ENCODE data around the gene JADE2. TPM values are rescaled to one million over a fixed set of nuclear protein-coding genes. Genes with fewer than 3 reads are reported as not detected.

JADE2 gene
- total RNA-seq, 6 donors from 2014 or later = 51.5 to 102 (median 69.5) TPM

GRCh38 chr5:134560698-134561097 is 35.2 kb downstream of the JADE2 start:
- H3K36me3 ChIP-seq = peaks cover 38 to 73% (median 66%) of the 10 kb centered on the region in 4 donors
- ATAC-seq (ENCODE audit: low FRiP score in 2 of 2) = no peak
- 94 to 98% methylated on average over 13 to 15 of the region's 15 CpGs for WGBS, 2 donors

GRCh38 chr5:134561871-134562296 is 36.4 kb downstream of the JADE2 start:
- no peaks in the 10 kb centered on the region for H3K27me3 ChIP-seq
- peaks cover 12 to 22% (median 13%) of the 10 kb centered on the region in 4 donors for H3K4me1 ChIP-seq
- peak overlapping the region in 3 of 4 donors; percentile 46 to 75 (median 60) for H3K27ac ChIP-seq
- H3K36me3 ChIP-seq = peaks cover 47 to 85% (median 78%) of the 10 kb centered on the region in 4 donors
- DNase-seq (peak in 1 of 2 donors; percentile 53), ATAC-seq (ENCODE audit: low FRiP score in 2 of 2) (peak; percentile 2 to 43)
- 45 to 58% methylated on average over 9 of the region's 9 CpGs for WGBS, 2 donors
- H3K9me3 ChIP-seq = no peaks in the 10 kb centered on the region
- TF ChIP-seq POLR2AphosphoS5 (IDR thresholded peaks at IDR 0.05) (peak; percentile 28 to 68), EP300 (IDR thresholded peaks at IDR 0.05) (peak in 1 of 4 donors; percentile 20), CTCF (IDR thresholded peaks at IDR 0.05) (peak in 4 of 6 experiments; percentile 24 to 28 (median 26)), POLR2A (IDR thresholded peaks at IDR 0.05) (no peak)
- H3K4me3 ChIP-seq = no peak overlapping the region

More at GRCh38 chr5:134560698-134561097, 35.2 kb downstream of the JADE2 start:
- peaks cover 13 to 22% (median 16%) of the 10 kb centered on the region in 4 donors for H3K4me1 ChIP-seq
- no peak for DNase-seq
- H3K4me3 ChIP-seq = no peak overlapping the region
- TF ChIP-seq POLR2AphosphoS5 (IDR thresholded peaks at IDR 0.05) (no peak), CTCF (IDR thresholded peaks at IDR 0.05) (no peak), POLR2A (IDR thresholded peaks at IDR 0.05) (no peak), EP300 (IDR thresholded peaks at IDR 0.05) (no peak)
- no peaks in the 10 kb centered on the region for H3K27me3 ChIP-seq
- H3K27ac ChIP-seq = peak overlapping the region in 1 of 4 donors; percentile 75
- H3K9me3 ChIP-seq = no peaks in the 10 kb centered on the region

- peaks cover 49 to 93% (median 85%) of the 10 kb centered on the region in 4 donors for H3K36me3 ChIP-seq
- no peaks in the 10 kb centered on the region for H3K27me3 ChIP-seq
- H3K4me3 ChIP-seq = no peak overlapping the region
- DNase-seq (no peak), ATAC-seq (ENCODE audit: low FRiP score in 2 of 2) (no peak)
- TF ChIP-seq POLR2A (IDR thresholded peaks at IDR 0.05) = no peak
- TF ChIP-seq CTCF (IDR thresholded peaks at IDR 0.05) = no peak
- no peak for TF ChIP-seq EP300 (IDR thresholded peaks at IDR 0.05)
- no peak for TF ChIP-seq POLR2AphosphoS5 (IDR thresholded peaks at IDR 0.05)
- H3K9me3 ChIP-seq = no peaks in the 10 kb centered on the region
- WGBS, 2 donors = 94 to 97% methylated on average over 7 of the region's 7 CpGs
- H3K27ac ChIP-seq = peak overlapping the region in 1 of 4 donors; percentile 60
- peaks cover 25 to 35% (median 26%) of the 10 kb centered on the region in 4 donors for H3K4me1 ChIP-seq
Observed at GRCh38 chr5:134563221-134563620, 37.8 kb downstream of the JADE2 start.

- Histone ChIP-seq H3K27ac (no peak overlapping the region), H3K27me3 (no peaks in the 10 kb centered on the region), H3K36me3 (peaks cover 49 to 88% (median 82%) of the 10 kb centered on the region in 4 donors), H3K4me1 (peaks cover 33 to 42% (median 34%) of the 10 kb centered on the region in 4 donors), H3K4me3 (no peak overlapping the region), H3K9me3 (no peaks in the 10 kb centered on the region)
- no peak for DNase-seq
- WGBS, 2 donors = 78% methylated on average over 5 of the region's 5 CpGs
- no peak for TF ChIP-seq POLR2AphosphoS5 (IDR thresholded peaks at IDR 0.05)
- TF ChIP-seq EP300 (IDR thresholded peaks at IDR 0.05) = no peak
- no peak for TF ChIP-seq POLR2A (IDR thresholded peaks at IDR 0.05)
- no peak for TF ChIP-seq CTCF (IDR thresholded peaks at IDR 0.05)
- no peak for ATAC-seq (ENCODE audit: low FRiP score in 2 of 2)
Observed at GRCh38 chr5:134563962-134564361, 38.5 kb downstream of the JADE2 start.

- H3K4me1 ChIP-seq = peaks cover 37 to 47% (median 38%) of the 10 kb centered on the region in 4 donors
Observed at GRCh38 chr5:134564396-134564795, 38.9 kb downstream of the JADE2 start.

More at GRCh38 chr5:134564396-134564795, 38.9 kb downstream of the JADE2 start:
- DNase-seq (no peak), ATAC-seq (ENCODE audit: low FRiP score in 2 of 2) (no peak)
- Histone ChIP-seq H3K4me3 (no peak overlapping the region), H3K36me3 (peaks cover 49 to 87% (median 82%) of the 10 kb centered on the region in 4 donors), H3K27me3 (no peaks in the 10 kb centered on the region), H3K9me3 (no peaks in the 10 kb centered on the region), H3K27ac (no peak overlapping the region)
- WGBS, 2 donors = 98 to 100% methylated on average over 2 to 4 of the region's 4 CpGs
- TF ChIP-seq EP300 (IDR thresholded peaks at IDR 0.05) (no peak), POLR2AphosphoS5 (IDR thresholded peaks at IDR 0.05) (no peak), POLR2A (IDR thresholded peaks at IDR 0.05) (no peak), CTCF (IDR thresholded peaks at IDR 0.05) (no peak)

Measured in upper lobe of left lung (tissue), 6 donors.